Measurements from ENCODE around the gene EXOC7. TPM values are rescaled to one million over a fixed set of nuclear protein-coding genes. Genes with fewer than 3 reads are reported as not detected.

The EXOC7 gene
- total RNA-seq, 2 experiments from 2014 or later = 63.3 to 66.0 TPM

DNA sequence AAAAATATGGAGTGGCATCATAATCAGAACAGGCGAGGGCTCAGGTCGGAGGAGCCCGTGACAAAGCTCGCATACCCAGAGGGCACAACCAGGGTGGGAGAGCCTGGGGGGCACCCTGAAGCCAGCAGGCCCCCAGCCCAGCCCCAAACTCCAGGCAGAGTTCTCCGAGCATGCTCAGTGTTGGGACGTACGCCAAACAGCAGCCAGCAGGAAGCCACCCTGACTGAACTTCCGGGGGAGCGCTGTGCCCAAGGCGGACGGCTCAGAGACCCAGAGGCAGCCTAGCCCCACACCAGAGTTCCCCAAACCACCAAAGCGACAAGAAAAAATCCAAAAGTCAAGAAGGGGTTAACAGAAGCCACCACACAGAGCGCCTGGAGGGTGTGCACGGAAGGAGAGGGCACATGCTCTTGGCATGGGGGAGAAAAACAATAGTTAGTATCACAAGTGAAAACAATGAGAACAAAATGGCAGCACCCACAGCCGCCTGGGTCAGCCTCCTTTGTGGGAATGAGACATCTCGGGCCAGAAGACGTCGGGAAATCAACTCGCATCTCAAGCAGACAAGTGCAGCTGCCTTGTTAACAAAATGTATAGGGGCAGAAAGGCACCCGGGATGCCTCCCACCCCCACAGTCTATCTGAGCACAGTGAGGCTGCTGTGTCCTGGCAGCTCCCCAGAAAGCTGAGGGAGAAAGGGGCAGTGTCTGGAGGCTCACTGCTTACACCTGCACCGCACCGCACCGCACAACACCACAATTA is 11.9 kb downstream of the EXOC7 start:
- H3K27ac Mint-ChIP-seq = peak overlapping the region; percentile 63
- CTCF ChIA-PET = interaction anchor here (1.1 to 1.8 kb wide), 2 partner anchors 78 to 188 kb away, joined by 6 read pairs; no protein-coding TSS in a partner anchor
- POLR2A ChIA-PET = no interaction called here
- no peaks in the 10 kb centered on the region for H3K9me3 Mint-ChIP-seq
- intact Hi-C loops (cut with micrococcal nuclease) = no loop called here
- H3K36me3 Mint-ChIP-seq = peaks cover 26% of the 10 kb centered on the region
- peak overlapping the region; percentile 41 for H3K4me3 Mint-ChIP-seq
- no peak for DNase-seq
- no peaks in the 10 kb centered on the region for H3K27me3 Mint-ChIP-seq
- H3K4me1 Mint-ChIP-seq (ENCODE audit: low read depth) = no peaks in the 10 kb centered on the region

DNA sequence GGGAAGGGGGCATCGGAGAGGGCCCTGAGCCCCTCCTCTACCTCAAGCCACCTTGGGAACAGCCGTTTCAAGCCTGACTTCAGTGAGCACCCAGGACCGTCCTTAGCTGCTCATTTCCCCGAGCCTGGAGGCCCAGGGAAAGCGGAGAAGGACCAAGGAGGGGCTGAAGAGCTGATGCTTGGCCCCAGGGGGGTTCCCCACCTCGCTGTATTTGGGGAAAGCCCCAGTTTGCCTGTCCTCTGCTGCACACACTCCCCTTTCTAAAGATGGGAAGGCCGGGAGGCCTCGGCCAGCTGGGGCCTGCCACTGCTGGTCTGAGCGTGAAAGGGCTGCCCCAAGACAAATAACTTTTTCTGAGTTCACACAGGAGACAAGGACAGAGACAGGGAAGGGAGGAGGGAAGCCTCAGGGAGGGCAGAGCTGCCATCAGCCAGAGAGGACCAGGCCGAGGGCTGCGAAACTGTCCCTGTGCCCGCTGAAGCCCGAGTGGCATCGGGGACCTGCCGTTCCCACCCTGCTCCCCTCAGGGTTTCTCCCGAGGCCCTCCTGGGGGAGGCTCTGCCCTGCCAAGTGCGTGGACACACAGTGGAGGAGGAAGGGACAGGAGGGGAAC is 13.0 kb downstream of the EXOC7 start:
- H3K27ac Mint-ChIP-seq = no peak overlapping the region
- H3K4me1 Mint-ChIP-seq (ENCODE audit: low read depth) = no peaks in the 10 kb centered on the region
- H3K9me3 Mint-ChIP-seq = no peaks in the 10 kb centered on the region
- no peak for DNase-seq
- H3K27me3 Mint-ChIP-seq = no peaks in the 10 kb centered on the region
- intact Hi-C loops (cut with micrococcal nuclease) = no loop called here
- POLR2A ChIA-PET = no interaction called here
- no peak overlapping the region for H3K4me3 Mint-ChIP-seq
- peaks cover 22% of the 10 kb centered on the region for H3K36me3 Mint-ChIP-seq
- CTCF ChIA-PET = interaction anchor here (1.1 kb wide), 1 partner anchor 76 kb away, joined by 6 read pairs; no protein-coding TSS in a partner anchor

- POLR2A ChIA-PET = no interaction called here
- H3K4me1 Mint-ChIP-seq (ENCODE audit: low read depth) = no peaks in the 10 kb centered on the region
Measured at GRCh38 chr17:76089680-76090516, 13.7 kb downstream of the EXOC7 start.

DNA sequence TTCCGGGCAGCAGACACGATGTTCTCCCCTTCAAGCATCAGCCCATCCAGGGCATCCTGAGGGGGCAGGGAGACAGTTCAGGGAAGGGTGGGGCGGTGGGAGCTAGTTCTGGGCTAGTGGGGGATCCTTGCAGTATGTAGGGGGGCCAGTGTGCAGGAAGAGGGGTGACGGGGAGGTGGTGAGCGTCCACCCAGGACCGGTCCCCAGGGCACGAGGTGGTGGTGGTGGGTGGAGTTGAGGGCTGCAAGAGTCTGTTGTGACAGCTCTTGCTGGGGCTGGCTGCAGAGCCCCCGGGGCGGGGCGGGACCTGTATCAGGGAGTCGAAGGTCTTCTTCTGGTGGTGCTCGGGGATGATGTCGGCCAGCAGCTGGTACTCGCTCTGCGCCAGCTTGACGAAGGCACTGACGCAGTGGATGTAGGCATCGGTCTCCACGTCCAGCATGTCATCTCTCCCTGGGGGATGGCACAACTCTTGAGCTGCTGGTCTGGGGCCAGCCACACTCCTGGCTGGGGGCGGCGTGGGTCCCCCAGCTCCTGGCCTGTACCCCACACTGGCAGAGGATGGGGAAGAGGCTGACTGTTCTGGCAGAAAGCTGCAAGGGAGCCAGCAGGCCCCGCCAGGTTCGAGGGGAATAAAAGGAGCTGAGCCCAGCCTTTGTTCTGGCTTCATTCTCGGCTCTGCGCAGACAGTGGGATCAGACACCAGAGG is 14.6 kb downstream of the EXOC7 start:
- H3K4me1 Mint-ChIP-seq (ENCODE audit: low read depth) = no peaks in the 10 kb centered on the region
- POLR2A ChIA-PET = no interaction called here
- intact Hi-C loops (cut with micrococcal nuclease) = no loop called here
- H3K4me3 Mint-ChIP-seq = no peak overlapping the region
- H3K27me3 Mint-ChIP-seq = no peaks in the 10 kb centered on the region
- DNase-seq = no peak
- H3K27ac Mint-ChIP-seq = no peak overlapping the region
- peaks cover 20% of the 10 kb centered on the region for H3K36me3 Mint-ChIP-seq
- CTCF ChIA-PET = interaction anchor here (1.0 to 2.0 kb wide), 2 partner anchors 19 to 191 kb away, joined by 3 to 5 read pairs; no protein-coding TSS in a partner anchor
- H3K9me3 Mint-ChIP-seq = no peaks in the 10 kb centered on the region

More at GRCh38 chr17:76089680-76090516, 13.7 kb downstream of the EXOC7 start:
- Mint-ChIP-seq H3K9me3 (no peaks in the 10 kb centered on the region), H3K27ac (no peak overlapping the region), H3K27me3 (no peaks in the 10 kb centered on the region), H3K4me3 (no peak overlapping the region), H3K36me3 (peaks cover 21% of the 10 kb centered on the region)
- CTCF ChIA-PET = interaction anchor here (2.0 kb wide), 1 partner anchor 190 kb away, joined by 5 read pairs; no protein-coding TSS in a partner anchor
- no peak for DNase-seq
- intact Hi-C loops (cut with micrococcal nuclease) = no loop called here

DNA sequence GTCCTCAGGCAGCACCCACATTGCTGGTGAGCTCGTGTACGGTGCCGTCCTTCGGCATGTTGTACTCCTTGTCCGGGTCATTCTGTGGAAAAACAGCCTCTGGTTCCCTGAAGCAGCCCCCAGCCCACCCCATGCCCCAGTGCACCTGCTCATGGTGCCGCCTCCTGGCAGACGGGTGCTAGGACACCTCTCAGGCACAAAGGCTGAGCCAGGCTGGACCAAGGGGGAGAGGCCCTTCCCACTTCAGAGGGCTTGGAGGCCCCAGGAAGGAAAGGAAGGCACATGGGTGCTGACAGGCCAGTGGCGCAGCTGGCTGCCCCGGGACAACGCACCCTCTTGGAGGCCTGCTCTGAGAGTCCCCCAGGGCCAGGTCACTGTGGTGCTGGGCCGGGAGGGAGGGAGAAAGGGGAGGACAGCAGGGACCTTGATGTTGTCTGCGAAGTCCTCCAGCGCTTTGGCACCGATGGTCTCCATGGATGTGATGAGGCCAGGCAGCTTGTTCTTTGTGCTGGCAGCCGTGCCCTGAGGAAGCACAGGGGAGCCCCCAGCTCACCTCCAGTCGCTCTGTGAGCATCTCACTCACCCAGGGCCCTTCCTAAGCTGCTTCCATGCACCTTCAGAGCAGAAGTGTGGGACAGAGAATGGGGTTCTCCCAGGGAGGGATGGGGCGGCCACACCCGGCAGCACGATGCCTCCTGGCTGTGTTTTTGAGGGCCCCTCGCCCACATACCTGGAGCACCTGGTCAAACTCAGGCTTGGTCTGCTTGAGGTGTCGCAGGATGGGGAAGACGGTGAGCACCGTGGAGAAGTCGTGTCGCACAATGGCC is 15.3 kb downstream of the EXOC7 start:
- POLR2A ChIA-PET = interaction anchor here (0.8 kb wide), 1 partner anchor 14 kb away, joined by 3 read pairs; no protein-coding TSS in a partner anchor
- H3K27me3 Mint-ChIP-seq = no peaks in the 10 kb centered on the region
- CTCF ChIA-PET = interaction anchor here (1.0 to 2.0 kb wide), 3 partner anchors 20 to 191 kb away, joined by 3 to 5 read pairs (median 3); no protein-coding TSS in a partner anchor
- no peak overlapping the region for H3K4me3 Mint-ChIP-seq
- DNase-seq = no peak
- no peaks in the 10 kb centered on the region for H3K9me3 Mint-ChIP-seq
- peaks cover 20% of the 10 kb centered on the region for H3K36me3 Mint-ChIP-seq
- intact Hi-C loops (cut with micrococcal nuclease) = no loop called here
- H3K4me1 Mint-ChIP-seq (ENCODE audit: low read depth) = no peaks in the 10 kb centered on the region
- no peak overlapping the region for H3K27ac Mint-ChIP-seq

DNA sequence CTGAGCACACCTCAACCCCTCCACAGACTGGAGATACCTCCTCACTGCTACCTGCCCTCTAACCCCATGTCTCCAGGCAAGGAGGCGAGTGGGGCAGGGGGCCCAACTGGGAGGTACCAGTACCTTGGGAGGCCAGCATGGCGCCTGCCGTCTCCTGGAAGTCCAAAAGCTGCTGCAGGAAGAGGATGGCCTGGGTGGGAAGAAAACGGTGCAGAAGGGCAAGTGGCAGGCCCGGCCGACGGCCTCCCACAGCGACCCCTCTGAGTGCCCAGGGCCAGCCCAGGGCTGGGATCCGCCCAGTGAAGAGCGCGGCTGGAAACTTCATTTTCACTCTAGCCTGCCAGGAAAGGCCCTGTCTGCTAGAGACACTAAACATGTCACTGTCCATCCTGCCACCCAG is 16.1 kb downstream of the EXOC7 start:
- CTCF ChIA-PET = interaction anchor here (1.3 kb wide), 1 partner anchor 73 kb away, joined by 3 read pairs; no protein-coding TSS in a partner anchor
- peaks cover 20% of the 10 kb centered on the region for H3K36me3 Mint-ChIP-seq

DNA sequence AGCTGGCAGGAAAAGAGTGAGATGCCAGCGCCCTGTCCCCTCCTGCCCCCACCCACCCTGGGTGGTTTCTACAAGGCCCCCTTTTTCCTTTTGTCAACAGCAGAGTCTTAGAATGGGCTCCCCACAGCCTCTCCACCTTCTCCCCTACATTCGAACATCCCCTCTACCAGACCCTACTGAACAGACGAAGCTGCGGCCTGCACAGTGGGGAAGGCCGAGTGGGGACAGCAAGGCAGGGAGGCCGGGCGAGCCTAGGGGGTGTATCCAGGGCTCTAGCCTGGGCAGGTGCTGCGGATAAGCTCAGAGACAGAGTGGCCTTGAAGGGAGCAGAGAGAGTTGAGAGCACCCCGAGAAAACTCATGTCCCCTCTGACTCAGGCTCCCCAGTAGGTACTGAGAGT is 17.2 kb downstream of the EXOC7 start:
- peaks cover 17% of the 10 kb centered on the region for H3K36me3 Mint-ChIP-seq
- ChIA-PET POLR2A (no interaction called here), CTCF (interaction anchor here (0.9 to 2.0 kb wide), 2 partner anchors 13 to 72 kb away, joined by 3 to 6 read pairs; no protein-coding TSS in a partner anchor)
- no peak overlapping the region for H3K4me3 Mint-ChIP-seq
- intact Hi-C loops (cut with micrococcal nuclease) = no loop called here
- H3K9me3 Mint-ChIP-seq = no peaks in the 10 kb centered on the region
- no peaks in the 10 kb centered on the region for H3K27me3 Mint-ChIP-seq
- H3K27ac Mint-ChIP-seq = no peak overlapping the region
- DNase-seq = no peak
- H3K4me1 Mint-ChIP-seq (ENCODE audit: low read depth) = no peaks in the 10 kb centered on the region

More for the DNA sequence above, 16.1 kb downstream of the EXOC7 start:
- no peaks in the 10 kb centered on the region for H3K27me3 Mint-ChIP-seq
- H3K4me1 Mint-ChIP-seq (ENCODE audit: low read depth) = no peaks in the 10 kb centered on the region
- intact Hi-C loops (cut with micrococcal nuclease) = no loop called here
- POLR2A ChIA-PET = interaction anchor here (0.8 kb wide), 1 partner anchor 15 kb away, joined by 3 read pairs; no protein-coding TSS in a partner anchor
- H3K9me3 Mint-ChIP-seq = no peaks in the 10 kb centered on the region
- H3K27ac Mint-ChIP-seq = no peak overlapping the region
- H3K4me3 Mint-ChIP-seq = no peak overlapping the region
- DNase-seq = no peak

DNA sequence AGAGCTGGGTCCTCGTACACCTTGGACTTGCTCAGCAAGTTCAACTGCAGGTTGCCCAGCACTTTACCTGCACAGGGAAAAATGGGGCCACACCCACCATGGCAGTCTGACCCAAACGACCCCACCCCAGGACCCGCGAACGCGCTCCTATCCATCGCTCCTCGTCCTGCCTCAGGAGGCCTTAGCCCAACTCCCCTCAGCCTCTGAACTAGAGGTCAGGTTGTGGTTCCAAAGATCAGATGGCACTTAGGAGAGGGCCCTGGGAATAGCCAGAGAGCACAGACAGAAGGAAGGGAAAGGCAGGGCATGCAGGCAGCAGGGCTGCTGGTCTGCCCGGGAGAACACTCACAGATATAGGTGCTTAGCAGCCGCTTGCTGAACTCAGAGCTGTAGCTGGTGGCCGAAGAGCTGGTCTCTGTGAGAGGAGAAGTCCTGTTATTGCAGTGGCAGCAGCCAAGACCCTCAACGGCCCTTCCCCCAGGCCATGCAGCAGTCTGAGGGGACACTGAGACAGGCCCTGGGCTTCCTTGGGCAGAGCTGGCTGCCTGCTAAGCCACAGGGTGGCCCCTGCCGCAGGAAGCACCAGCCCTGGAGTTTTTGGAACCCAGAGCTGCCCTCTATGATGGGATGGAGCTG is 17.7 kb downstream of the EXOC7 start:
- CTCF ChIA-PET = interaction anchor here (0.9 to 2.0 kb wide), 2 partner anchors 12 to 71 kb away, joined by 3 to 6 read pairs; no protein-coding TSS in a partner anchor
- peaks cover 15% of the 10 kb centered on the region for H3K36me3 Mint-ChIP-seq

GRCh38 chr17:76085066-76085730 is 18.4 kb downstream of the EXOC7 start:
- POLR2A ChIA-PET = no interaction called here
- no peak for DNase-seq
- Mint-ChIP-seq H3K36me3 (peaks cover 15% of the 10 kb centered on the region), H3K27me3 (no peaks in the 10 kb centered on the region), H3K4me3 (no peak overlapping the region), H3K4me1 (ENCODE audit: low read depth) (no peaks in the 10 kb centered on the region), H3K9me3 (no peaks in the 10 kb centered on the region), H3K27ac (no peak overlapping the region)
- intact Hi-C loops (cut with micrococcal nuclease) = no loop called here
- CTCF ChIA-PET = interaction anchor here (0.9 to 2.0 kb wide), 2 partner anchors 12 to 71 kb away, joined by 3 to 6 read pairs; no protein-coding TSS in a partner anchor

More for the DNA sequence above, 17.7 kb downstream of the EXOC7 start:
- Mint-ChIP-seq H3K4me1 (ENCODE audit: low read depth) (no peaks in the 10 kb centered on the region), H3K4me3 (no peak overlapping the region), H3K27me3 (no peaks in the 10 kb centered on the region), H3K27ac (no peak overlapping the region), H3K9me3 (no peaks in the 10 kb centered on the region)
- POLR2A ChIA-PET = no interaction called here
- no peak for DNase-seq
- intact Hi-C loops (cut with micrococcal nuclease) = no loop called here

DNA sequence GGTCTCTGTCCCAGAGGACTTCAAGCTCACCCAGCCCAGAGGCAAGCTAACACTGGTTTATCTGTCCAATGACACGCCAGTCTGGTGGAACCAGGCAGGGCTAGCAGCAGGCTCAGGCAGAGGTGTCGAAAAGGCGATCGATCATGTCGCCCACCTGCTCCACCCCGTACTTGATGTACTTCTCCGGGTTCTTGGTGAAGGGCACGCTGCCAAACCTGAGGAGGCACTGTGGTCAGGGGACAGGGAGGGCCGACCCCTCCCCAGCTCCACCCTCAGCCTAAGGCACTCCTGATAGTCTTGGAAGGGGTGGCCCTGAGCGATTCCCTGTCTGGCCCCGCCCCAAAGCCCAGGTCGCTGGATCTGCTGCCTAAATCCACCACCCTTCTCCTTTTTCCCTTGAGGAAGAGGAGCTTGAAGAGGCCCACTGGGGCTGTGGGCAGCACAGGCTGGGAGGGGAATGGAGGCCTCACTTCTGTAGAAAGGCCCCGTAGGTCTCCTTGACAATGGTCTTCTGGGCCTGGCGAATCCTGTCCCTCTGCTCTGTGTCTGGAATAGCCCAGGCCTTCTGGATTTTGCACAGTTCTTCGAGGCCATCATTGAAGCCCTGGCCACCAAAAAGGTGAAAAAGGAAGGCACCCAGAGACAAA is 19.9 kb downstream of the EXOC7 start:
- CTCF ChIA-PET = no interaction called here
- POLR2A ChIA-PET = interaction anchor here (0.6 kb wide), 1 partner anchor 223 kb away, joined by 3 read pairs; no protein-coding TSS in a partner anchor
- Mint-ChIP-seq H3K27ac (no peak overlapping the region), H3K4me3 (no peak overlapping the region), H3K9me3 (no peaks in the 10 kb centered on the region), H3K4me1 (ENCODE audit: low read depth) (peaks cover 12% of the 10 kb centered on the region), H3K27me3 (peaks cover 3% of the 10 kb centered on the region), H3K36me3 (peaks cover 6% of the 10 kb centered on the region)
- DNase-seq = no peak
- intact Hi-C loops (cut with micrococcal nuclease) = no loop called here

Measured in activated CD4-positive, alpha-beta memory T cell treated with anti-CD3 and anti-CD28 coated beads for 36 hours (primary cell).